Endothelial cell of hepatic sinusoid (primary cell): ENCODE measurements around the gene QRICH2.
"Not testable (repeated sequence)": the region's sequence is repeated elsewhere in the genome, so short reads cannot be mapped to it uniquely, and the experiment has no call there.

Experiments
- in situ Hi-C: cut with HindIII; loops from 2 replicates; pipeline ENCODE4 v1.10.0; 2017; ENCODE audit warnings: low sequenced_read_pairs

QRICH2 gene

DNA sequence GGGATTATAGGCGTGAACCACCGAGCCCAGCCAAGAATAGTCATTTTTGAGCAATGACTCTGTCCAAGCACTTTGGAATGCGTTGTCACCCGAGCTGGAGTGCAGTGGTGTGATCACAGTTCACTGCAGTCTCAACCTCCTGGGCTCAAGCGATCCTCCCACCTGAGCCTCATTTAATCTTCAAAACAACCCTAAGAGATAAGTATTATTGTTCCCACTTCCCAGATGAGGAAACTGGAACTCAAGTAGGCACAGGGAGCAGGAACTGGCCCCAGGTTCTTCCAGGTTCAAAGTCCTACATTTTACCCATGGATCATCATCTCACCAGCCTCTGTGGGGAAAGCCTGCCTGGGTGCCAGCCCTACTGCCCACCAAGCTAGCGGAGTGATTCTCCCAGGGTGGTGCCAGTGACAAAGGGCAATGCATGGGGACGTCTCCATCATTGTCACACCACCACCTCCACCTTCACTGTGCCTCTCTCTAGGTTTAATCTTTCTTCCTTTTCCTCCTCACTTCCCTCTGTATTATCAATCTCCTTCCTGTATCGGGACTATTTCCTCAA lies 56.5 kb downstream of the QRICH2 start:
- in situ Hi-C loops = loop anchor here (25.0 kb wide), 1 partner anchor 339 kb away; the partner anchor contains the start of gene MRPL38

DNA sequence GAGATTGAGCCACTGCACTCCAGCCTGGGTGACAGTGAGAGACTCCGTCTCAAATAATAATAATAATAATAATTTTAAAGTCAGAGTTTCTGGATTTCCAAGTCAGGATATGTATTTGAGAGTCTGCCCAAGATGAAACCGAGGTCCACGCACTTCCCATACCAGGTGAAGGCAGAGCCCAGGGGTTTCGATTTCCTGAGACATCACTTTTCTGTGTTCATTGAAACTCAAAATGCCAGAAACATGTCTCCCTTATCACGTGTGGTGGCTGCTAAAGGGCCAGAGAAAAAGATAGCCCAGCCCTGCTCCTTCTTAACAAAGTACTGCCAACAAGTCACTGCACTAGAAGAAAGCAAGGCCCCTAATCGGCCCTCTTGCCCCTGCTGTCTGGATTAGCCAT lies 57.9 kb downstream of the QRICH2 start:
- in situ Hi-C loops = loop anchor here (25.0 kb wide), 1 partner anchor 338 kb away; the partner anchor contains the start of gene MRPL38

GRCh38 chr17:76248013-76248782 lies 59.9 kb downstream of the QRICH2 start:
- in situ Hi-C loops = no loop called here

DNA sequence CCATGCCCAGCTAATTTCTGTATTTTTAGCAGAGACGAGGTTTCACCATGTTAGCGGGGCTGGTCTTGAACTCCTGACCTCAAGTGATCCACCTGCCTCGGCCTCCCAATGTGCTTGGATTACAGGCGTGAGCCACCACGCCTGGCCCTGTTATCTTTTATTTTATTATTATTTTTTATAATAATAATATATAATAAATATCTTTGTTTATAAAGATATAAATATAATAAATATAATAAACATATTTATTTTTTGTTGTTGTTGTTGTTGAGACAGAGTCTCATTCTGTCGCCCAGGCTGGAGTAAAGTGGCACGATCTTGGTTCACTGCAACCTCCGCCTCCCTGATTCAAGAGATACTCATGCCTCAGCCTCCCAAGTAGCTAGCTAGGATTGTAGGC lies 60.8 kb downstream of the QRICH2 start:
- in situ Hi-C loops = no loop called here

DNA sequence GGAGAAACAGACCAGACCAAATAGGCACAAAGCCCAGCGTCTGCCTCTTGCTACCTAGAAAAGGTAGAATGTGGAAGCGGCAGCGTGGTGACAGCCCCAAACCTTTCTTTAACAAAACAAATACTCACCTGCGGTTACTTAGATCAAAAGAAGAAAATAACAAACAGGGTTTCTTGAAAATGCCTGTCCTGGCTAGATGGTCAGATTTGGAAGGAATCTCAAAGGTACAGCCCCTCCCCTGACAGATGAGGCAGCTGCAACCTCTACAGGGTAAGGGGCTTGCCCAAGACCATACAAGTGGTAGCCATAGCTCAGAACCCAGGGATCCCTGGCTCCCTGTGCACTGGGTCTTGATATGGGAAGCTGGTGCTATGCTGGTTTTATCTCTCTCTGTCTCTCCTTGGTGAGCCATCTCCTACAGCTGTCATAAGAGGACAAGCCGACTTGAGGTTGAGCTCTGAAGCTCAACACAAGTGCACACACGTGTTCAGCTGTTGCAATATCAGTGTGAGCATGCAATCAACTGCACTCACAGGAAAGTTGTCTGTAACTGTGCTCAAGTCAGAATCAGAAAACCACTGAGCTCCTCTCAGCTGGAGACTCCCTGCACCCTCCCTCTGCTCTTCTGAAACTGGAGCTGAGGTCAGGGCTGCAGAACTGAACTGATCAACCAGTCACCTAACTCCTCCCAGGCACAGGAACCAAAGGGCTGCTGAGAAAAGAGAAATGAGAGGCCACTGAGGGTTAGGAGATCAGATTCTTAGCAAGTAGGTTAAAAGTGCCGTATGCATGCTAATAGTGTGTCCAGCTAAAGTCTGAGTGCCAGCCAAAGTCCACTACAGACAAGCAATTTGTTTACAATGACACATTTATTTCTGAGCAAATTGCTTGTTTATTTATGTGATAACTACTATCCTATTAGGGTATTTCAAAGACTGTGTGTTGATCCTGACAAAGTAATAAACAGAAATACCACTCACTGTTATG lies 61.7 kb downstream of the QRICH2 start:
- in situ Hi-C loops = no loop called here

GRCh38 chr17:76244721-76245120 lies 63.4 kb downstream of the QRICH2 start:
- in situ Hi-C loops = not testable (repeated sequence)

GRCh38 chr17:76243826-76244679 lies 64.0 kb downstream of the QRICH2 start:
- in situ Hi-C loops = no loop called here

DNA sequence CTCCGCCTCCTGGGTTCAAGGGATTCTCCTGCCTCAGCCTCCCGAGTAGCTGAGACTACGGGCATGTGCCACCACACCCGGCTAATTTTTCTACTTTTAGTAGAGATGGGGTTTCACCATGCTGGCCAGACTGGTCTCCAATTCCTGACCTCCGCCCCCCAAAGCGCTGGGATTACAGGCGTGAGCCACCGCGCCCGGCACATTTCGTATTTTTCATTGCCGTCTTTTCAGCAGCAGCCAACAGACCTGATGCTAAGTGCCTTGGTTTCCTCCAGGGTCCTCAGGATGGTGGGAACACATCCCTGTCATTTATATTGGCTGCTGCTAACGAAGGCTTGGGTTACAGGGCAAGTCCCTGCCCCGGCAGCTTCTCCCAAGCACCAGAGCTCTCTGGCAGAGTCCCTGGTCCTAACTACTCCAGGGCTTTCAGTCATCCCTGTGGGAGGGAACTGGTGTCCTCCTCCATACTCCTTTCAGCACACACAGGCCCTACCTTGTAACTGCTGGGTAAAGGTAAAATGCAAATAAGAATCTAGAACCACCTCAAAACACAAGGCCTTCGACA lies 66.3 kb downstream of the QRICH2 start:
- in situ Hi-C loops = no loop called here

GRCh38 chr17:76241204-76241538 lies 66.9 kb downstream of the QRICH2 start:
- in situ Hi-C loops = no loop called here

GRCh38 chr17:76240461-76241203 lies 67.4 kb downstream of the QRICH2 start, which contains the start of gene RNF157:
RNF157 (minus strand) TSS chr17:76240493; CDS start chr17:76240240, 253 bp downstream.
- in situ Hi-C loops = no loop called here

- in situ Hi-C loops = no loop called here
Measured at GRCh38 chr17:76239538-76240274, 68.4 kb downstream of the QRICH2 start.

- in situ Hi-C loops = no loop called here
Measured at GRCh38 chr17:76238847-76239537, 69.1 kb downstream of the QRICH2 start.

- in situ Hi-C loops = no loop called here
Measured at GRCh38 chr17:76237859-76238313, 70.2 kb downstream of the QRICH2 start.

GRCh38 chr17:76236603-76237002 lies 71.5 kb downstream of the QRICH2 start:
- in situ Hi-C loops = no loop called here

DNA sequence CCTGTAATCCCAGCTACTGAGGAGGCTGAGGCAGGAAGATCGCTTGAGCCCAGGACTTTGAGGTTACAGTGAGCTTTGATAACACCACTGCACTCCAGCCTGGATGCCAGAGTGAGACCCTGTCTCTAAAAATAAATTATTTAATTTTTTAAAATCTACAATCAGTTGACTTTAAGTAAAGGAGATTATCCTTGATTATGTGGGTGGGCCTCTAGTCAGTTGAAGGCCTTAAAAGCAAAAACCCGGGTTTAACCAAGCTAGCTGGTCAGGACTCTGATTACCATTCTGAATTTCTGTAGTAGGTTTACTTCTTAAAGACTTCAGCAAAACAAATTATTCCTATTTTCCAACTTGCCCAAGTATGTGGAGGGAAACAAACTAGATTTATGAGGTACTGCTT lies 72.2 kb downstream of the QRICH2 start:
- in situ Hi-C loops = no loop called here

- in situ Hi-C loops = no loop called here
Measured at GRCh38 chr17:76234354-76234679, 73.8 kb downstream of the QRICH2 start.

DNA sequence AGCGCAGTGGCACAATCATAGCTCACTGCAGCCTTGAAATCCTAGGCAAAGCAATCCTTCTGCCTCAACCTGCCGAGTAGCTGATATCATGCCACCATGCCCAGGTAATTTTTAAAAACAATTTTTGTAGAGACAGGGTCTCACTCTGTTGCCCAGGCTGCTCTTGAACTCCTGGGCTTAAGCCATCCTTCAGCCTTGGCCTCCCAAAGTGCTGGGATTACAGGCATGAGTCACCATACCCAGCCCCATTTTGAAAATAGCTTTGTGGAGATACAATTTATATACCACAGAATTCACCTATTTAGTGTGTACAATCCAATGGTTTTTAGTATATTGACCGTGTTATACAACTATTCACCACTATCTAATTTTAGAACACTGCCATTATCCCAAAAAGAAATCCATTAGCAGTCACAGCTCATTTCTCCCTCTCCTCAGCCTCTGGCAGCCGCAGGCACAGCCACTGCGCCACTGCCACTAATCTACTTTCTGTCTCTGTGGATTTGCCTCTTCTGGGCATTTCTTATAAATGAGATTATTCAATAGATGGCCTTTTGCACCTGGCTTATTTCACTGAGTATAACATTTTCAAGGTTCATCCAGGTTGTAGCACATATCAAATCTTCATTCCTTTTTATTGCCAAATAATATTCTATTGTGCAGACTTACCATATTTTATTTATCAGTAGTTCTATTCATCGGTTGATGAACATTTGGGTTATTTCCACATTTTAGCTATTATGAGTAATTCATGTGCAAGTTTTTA lies 74.3 kb downstream of the QRICH2 start:
- in situ Hi-C loops = no loop called here
